Measurements from ENCODE around the gene TFF3.

- no peak for TF ChIP-seq POLR2A (IDR thresholded peaks at IDR 0.05; ENCODE audit: low read length)
- TF ChIP-seq GATA1 (IDR thresholded peaks at IDR 0.05; ENCODE audit: low read depth, low read length): no peak
These were observed 29.5 kb downstream of the TFF3 start for GRCh38 chr21:42285569-42286245.

Measured in erythroblast (primary cell).